Activated T-cell treated with anti-CD3 and anti-CD28 coated beads, Interleukin-2, amount 50 U/mL, for 72 hours (primary cell): ENCODE data around the gene SLC26A8. TPM values are rescaled to one million over a fixed set of nuclear protein-coding genes. Genes with fewer than 3 reads are reported as not detected.

Experiments
- ATAC-seq, 2 donors: fragments of 150-1000 bp; cut with Tn5 transposase; replicated peaks in 1 of 2; 2 replicates each; pipeline ENCODE4 v1.10.0; 2021; ENCODE audit warnings: moderate library complexity in 2 of 2, mild to moderate bottlenecking in 1 of 2
- DNase-seq, 2 donors: peaks; one replicate each; pipeline ENCODE4 v3.0.0; 2021 to 2022; ENCODE audit warnings: mixed read lengths in 1 of 2
- H3K27ac Mint-ChIP-seq: one replicate; pipeline ENCODE4 v1.8.0; 2022; ENCODE audit warnings: mild to moderate bottlenecking, moderate library complexity, mixed read lengths
- H3K27me3 Mint-ChIP-seq: one replicate; pipeline ENCODE4 v1.8.0; 2022; ENCODE audit warnings: low read depth, mixed read lengths
- H3K36me3 Mint-ChIP-seq, 2 donors: one replicate each; pipeline ENCODE4 v1.8.0; 2022; ENCODE audit warnings: mixed read lengths in 2 of 2, mild to moderate bottlenecking in 1 of 2; ENCODE audit not compliant: insufficient read depth in 2 of 2
- H3K4me1 Mint-ChIP-seq: one replicate; pipeline ENCODE4 v1.8.0; 2022; ENCODE audit warnings: low read depth, mixed read lengths
- H3K4me3 Mint-ChIP-seq, 2 donors: one replicate each; pipeline ENCODE4 v1.8.0; 2022; ENCODE audit warnings: mild to moderate bottlenecking in 2 of 2, mixed read lengths in 2 of 2, moderate library complexity in 2 of 2
- H3K9me3 Mint-ChIP-seq, 2 donors: one replicate each; pipeline ENCODE4 v1.8.0; 2022; ENCODE audit warnings: mixed read lengths in 2 of 2
- total RNA-seq, 2 donors: library from RNA; stranded (reverse); gene quantifications; one replicate each; pipeline ENCODE4 v1.2.3, GENCODE V29; 2022

The SLC26A8 gene
- under 1 TPM in 1 of 2 donors, not detected in 1; 0.44 TPM for total RNA-seq

DNA sequence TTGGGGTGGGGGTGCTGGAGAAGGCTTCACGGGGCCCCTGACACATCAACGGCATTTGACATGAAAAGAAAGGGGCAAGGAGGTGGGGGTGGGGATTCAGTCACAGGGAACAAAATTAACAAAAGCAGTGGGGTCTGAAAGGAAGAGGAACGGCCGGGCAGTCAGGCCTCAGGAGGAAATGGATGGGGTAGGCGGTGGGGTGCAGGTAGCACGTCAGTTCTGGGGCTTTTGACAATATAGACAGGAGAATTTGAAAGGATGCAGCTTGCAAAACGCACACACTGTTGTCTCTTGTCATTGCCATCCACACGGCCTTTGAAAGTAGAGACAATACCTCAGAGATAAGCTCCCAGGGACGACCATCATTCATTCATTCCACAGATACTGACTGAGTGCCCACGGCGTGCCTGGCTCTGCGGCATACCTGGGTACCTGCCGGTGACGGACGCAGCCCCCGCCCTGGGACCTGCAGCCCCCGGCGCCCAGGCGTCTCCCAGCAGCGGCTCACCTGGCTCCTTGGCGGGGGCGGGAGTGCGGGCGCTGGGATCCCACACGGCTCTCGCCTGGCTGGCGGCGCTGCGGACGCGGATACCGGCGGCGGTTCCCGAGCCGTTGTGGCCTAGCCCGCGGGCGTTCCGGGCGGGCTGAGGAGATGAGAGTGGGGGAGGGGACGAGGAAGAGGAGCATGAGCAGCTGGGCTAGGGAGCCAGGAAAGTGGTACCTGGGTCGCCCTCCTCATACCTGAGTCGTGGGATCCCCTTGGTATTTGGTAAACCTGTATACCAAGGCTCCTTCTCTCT is at the start of gene SLC26A8:
Gene SLC26A8, minus strand, starts transcription at position 646 of the 800 bp plus-strand sequence. CDS start 4,934 bp downstream, outside the sequence.
- Mint-ChIP-seq H3K9me3 (no peaks in the 10 kb centered on the region), H3K36me3 (peaks cover 3 to 5% of the 10 kb centered on the region in 2 donors), H3K4me3 (peak within 1 kb of the TSS in 1 of 2 donors; percentile 60), H3K27ac (no peak within 1 kb of the TSS), H3K27me3 (peaks cover 24% of the 10 kb centered on the region), H3K4me1 (peaks cover 15% of the 10 kb centered on the region)
- ATAC-seq = no peak
- DNase-seq = no peak

DNA sequence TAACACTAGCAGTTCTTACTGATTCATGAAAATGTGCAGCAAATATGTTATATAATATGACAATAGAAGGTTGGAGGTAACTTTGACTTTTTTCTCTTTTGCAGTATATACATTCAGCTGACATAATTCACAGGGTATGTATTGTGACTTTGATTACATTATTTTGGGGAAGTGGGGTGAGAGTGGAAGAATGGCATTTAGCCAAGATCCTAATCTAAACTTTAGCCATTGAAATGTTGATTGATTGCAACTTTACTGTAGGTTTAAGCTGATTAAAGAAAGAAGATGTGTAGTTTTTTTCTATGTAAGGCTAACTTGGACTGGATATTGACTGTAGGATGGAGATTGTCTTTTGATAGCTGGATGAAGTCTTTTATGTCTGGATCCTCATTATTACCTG is 49.1 kb upstream of the SLC26A8 start:
- DNase-seq (no peak), ATAC-seq (no peak)
- Mint-ChIP-seq H3K4me1 (peaks cover 8% of the 10 kb centered on the region), H3K27ac (no peak overlapping the region), H3K27me3 (no peaks in the 10 kb centered on the region), H3K4me3 (no peak overlapping the region), H3K9me3 (no peaks in the 10 kb centered on the region), H3K36me3 (peaks cover 3 to 8% of the 10 kb centered on the region in 2 donors)

DNA sequence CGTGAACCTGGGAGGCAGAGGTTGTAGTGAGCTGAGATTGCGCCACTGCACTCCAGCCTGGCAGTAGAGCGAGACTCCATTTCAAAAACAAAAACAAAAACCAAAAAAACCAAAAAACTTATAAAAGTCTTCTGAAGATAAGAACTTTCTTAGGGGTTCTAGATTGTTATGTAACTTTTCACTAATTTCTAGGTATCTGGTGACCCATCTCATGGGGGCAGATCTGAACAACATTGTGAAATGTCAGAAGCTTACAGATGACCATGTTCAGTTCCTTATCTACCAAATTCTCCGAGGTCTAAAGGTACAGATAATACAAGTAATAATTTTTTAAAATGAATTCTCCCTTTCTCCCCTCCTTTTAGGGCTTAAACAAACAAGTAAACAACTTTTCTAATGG is 48.2 kb upstream of the SLC26A8 start:
- H3K27ac Mint-ChIP-seq = peak overlapping the region; percentile 33
- ATAC-seq (no peak), DNase-seq (no peak)
- H3K9me3 Mint-ChIP-seq = no peaks in the 10 kb centered on the region
- H3K36me3 Mint-ChIP-seq = peaks cover 3 to 6% of the 10 kb centered on the region in 2 donors
- peaks cover 17% of the 10 kb centered on the region for H3K4me1 Mint-ChIP-seq
- H3K4me3 Mint-ChIP-seq = no peak overlapping the region
- no peaks in the 10 kb centered on the region for H3K27me3 Mint-ChIP-seq

DNA sequence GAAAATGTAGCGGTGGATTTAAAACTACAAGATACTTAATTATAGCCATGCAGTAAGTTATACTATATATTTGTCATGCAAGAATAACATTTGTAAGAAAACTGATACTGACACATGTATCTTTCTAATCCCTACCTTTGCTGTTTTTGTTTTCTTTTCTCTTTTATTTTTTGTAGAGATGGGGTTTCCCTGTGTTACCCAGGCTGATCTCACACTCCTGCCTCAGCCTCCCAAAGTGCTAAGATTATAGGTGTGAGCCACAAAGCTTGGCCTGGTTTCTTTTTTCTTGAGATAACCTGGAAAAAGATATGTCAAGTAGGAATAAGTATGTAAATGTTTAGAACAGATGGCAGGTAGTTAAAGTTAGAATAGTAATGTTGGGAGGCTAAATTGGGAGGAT is 47.3 kb upstream of the SLC26A8 start:
- Mint-ChIP-seq H3K4me3 (no peak overlapping the region), H3K4me1 (peaks cover 25% of the 10 kb centered on the region), H3K36me3 (peaks cover 3 to 6% of the 10 kb centered on the region in 2 donors), H3K27me3 (no peaks in the 10 kb centered on the region), H3K27ac (peak overlapping the region; percentile 58), H3K9me3 (no peaks in the 10 kb centered on the region)
- no peak for DNase-seq
- ATAC-seq = no peak

DNA sequence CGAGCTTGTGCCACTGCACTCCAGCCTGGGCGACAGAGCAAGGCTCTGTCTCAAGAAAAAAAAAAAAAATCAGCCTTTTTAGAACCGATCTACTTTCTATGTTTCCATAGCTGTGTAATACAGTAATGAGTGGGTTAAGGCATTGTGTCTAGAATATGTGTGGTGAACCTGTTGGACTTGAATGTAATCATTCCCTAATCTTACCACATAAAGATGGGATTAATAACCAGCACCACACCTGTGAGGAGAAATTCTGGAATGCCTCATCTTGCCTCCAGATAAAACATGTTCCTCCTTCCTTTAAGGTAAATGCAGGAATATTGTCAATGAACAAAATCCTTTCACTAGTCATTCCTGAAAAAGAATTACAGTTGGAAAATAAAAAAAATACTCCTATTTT is 46.8 kb upstream of the SLC26A8 start:
- Mint-ChIP-seq H3K27me3 (no peaks in the 10 kb centered on the region), H3K27ac (no peak overlapping the region), H3K4me1 (peaks cover 29% of the 10 kb centered on the region), H3K9me3 (no peaks in the 10 kb centered on the region), H3K4me3 (no peak overlapping the region), H3K36me3 (peaks cover 3 to 6% of the 10 kb centered on the region in 2 donors)
- ATAC-seq (no peak), DNase-seq (no peak)

DNA sequence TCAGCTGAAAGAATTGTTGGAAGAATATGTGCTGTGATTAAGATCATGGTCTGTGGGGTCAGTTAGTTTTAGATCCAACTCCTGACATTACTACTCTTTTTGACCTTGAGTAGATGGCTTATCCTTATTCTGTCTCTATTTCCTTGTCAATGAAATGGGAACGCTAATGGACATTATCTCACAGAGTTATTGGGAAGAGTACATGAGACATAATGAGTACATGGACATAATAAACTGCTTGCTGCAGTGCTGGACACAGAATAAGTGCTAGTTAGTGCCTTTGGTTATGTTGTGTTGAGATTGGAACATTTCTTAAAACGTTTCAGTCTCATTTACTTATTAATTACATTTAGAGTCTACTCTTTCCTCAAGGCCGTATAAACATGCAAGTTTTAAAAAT is 45.8 kb upstream of the SLC26A8 start:
- no peaks in the 10 kb centered on the region for H3K27me3 Mint-ChIP-seq
- no peak overlapping the region for H3K27ac Mint-ChIP-seq
- ATAC-seq (no peak), DNase-seq (no peak)
- H3K4me1 Mint-ChIP-seq = peaks cover 31% of the 10 kb centered on the region
- peaks cover 3% of the 10 kb centered on the region in 2 donors for H3K36me3 Mint-ChIP-seq
- H3K9me3 Mint-ChIP-seq = no peaks in the 10 kb centered on the region
- no peak overlapping the region for H3K4me3 Mint-ChIP-seq

- Mint-ChIP-seq H3K27ac (no peak overlapping the region), H3K9me3 (no peaks in the 10 kb centered on the region), H3K27me3 (no peaks in the 10 kb centered on the region), H3K4me1 (peaks cover 38% of the 10 kb centered on the region), H3K36me3 (peaks cover 2 to 3% of the 10 kb centered on the region in 2 donors), H3K4me3 (no peak overlapping the region)
- no peak for ATAC-seq
- DNase-seq = no peak
Measured at GRCh38 chr6:36069573-36069972, 45.1 kb upstream of the SLC26A8 start.

GRCh38 chr6:36068586-36068985 is 44.1 kb upstream of the SLC26A8 start:
- Mint-ChIP-seq H3K36me3 (peaks cover 1 to 3% of the 10 kb centered on the region in 2 donors), H3K9me3 (no peaks in the 10 kb centered on the region), H3K27ac (no peak overlapping the region), H3K4me1 (peaks cover 42% of the 10 kb centered on the region), H3K27me3 (no peaks in the 10 kb centered on the region), H3K4me3 (no peak overlapping the region)
- ATAC-seq (no peak), DNase-seq (no peak)

- Mint-ChIP-seq H3K4me1 (peaks cover 42% of the 10 kb centered on the region), H3K27ac (peak overlapping the region; percentile 73), H3K4me3 (no peak overlapping the region), H3K27me3 (no peaks in the 10 kb centered on the region), H3K9me3 (no peaks in the 10 kb centered on the region), H3K36me3 (peaks cover 0 to 4% of the 10 kb centered on the region in 2 donors)
- ATAC-seq = no peak
- DNase-seq = no peak
Measured at GRCh38 chr6:36068012-36068392, 43.6 kb upstream of the SLC26A8 start.

DNA sequence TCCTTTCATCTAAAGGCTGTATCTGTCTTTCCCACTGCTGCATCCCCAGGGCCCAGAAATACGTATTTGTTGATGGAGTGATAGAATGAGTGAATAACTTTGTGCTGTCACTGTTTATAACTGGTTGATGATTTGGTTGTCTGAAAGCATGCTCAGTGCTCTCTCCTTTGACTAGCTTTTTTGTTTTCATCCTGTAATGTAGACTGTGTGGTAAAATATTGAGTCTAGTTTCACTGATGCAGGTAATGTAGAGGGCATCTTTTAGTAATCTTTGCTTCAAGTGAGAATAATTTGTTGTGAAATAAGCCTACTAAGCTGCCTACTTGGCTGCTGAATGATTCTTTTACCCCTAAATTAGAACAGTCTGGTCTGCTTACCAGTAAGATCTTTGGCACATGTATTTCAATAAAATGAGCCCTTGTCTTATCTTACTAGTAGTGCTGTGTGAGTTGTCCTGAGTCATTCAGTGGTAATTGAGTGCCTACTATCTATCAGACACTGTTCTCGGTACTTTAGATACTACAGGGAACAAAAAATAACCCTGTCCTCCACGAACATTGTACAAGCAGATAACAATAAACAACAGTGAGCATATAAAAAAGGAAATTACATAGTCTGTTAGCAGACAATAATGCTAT is 43.1 kb upstream of the SLC26A8 start:
- ATAC-seq = peak; percentile 59 to 89
- DNase-seq = no peak
- no peaks in the 10 kb centered on the region for H3K27me3 Mint-ChIP-seq
- H3K9me3 Mint-ChIP-seq = no peaks in the 10 kb centered on the region
- H3K36me3 Mint-ChIP-seq = peaks cover 0 to 4% of the 10 kb centered on the region in 2 donors
- H3K27ac Mint-ChIP-seq = peak overlapping the region; percentile 73
- no peak overlapping the region for H3K4me3 Mint-ChIP-seq
- peaks cover 42% of the 10 kb centered on the region for H3K4me1 Mint-ChIP-seq

DNA sequence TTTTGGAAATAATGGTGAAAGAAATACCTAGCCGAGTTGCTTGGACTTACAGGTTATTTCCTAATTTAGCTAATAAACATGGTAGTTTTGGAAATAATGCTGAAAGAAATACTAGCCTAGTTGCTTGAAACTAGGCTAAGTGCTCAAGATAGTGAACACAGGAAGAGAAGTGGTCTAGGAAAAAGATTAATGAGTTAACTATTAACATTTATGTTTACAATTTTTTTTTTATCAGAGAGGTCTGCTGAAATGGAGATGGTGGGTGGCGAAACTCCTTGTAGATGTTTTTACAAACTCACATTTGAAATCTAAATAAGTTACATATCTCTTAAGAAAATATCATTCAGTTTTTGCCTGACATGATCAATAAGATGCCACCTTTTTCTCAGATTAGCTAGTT is 42.4 kb upstream of the SLC26A8 start:
- DNase-seq (no peak), ATAC-seq (no peak)
- Mint-ChIP-seq H3K9me3 (no peaks in the 10 kb centered on the region), H3K27me3 (no peaks in the 10 kb centered on the region), H3K27ac (peak overlapping the region; percentile 83), H3K4me3 (no peak overlapping the region), H3K4me1 (peaks cover 42% of the 10 kb centered on the region), H3K36me3 (peaks cover 0 to 4% of the 10 kb centered on the region in 2 donors)

DNA sequence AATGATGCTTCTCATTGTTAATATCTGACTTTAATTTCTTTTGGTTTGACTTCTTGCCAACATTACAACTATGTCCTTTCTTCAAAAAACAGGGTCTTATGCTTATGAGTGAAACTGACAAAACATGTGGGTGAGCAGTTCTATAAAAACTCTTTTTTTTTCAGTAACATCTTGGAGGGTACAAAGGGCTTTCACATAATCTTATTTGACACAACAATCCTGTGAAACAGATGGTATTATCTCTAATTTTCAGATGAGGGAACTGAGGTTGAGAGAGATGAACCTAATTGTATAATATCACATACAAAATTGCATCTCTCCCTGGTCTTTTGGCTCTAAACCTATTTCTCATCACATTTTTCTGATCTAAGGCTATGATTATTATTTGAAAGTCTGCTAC is 41.5 kb upstream of the SLC26A8 start:
- Mint-ChIP-seq H3K27me3 (no peaks in the 10 kb centered on the region), H3K9me3 (no peaks in the 10 kb centered on the region), H3K4me3 (no peak overlapping the region), H3K4me1 (peaks cover 42% of the 10 kb centered on the region), H3K27ac (peak overlapping the region; percentile 83), H3K36me3 (peaks cover 0 to 5% of the 10 kb centered on the region in 2 donors)
- DNase-seq (no peak), ATAC-seq (no peak)

DNA sequence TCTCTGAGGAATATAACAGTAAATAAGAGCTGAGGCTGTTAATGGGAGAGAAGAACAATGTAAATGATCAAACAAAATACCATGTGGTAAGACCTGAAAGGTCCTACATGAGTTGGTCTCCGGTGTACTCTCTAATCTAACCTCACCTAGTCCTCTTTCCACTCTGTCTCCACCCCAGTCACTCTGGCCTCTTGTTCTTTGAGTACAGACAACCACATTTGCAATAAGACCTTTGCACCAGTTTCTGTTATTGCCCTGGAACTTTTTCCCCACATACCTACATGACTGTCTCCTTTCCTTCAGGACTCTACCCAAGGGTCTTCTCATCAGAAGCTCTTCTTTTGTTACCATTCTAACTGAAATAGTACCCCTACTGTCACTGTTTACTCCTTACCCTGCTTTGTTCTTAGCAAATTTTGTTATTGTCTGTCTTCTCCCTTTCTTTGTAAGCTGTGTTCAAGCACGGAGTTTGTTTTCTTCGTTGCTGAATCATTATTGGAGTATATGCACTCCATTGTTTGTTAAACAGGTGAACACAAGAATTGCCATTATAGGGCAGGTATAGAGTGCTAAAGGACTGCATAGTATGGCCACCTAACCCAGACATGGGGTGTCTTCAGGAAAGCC is 40.4 kb upstream of the SLC26A8 start:
- peaks cover 42% of the 10 kb centered on the region for H3K4me1 Mint-ChIP-seq

More for the DNA sequence above, 40.4 kb upstream of the SLC26A8 start:
- no peak overlapping the region for H3K27ac Mint-ChIP-seq
- H3K36me3 Mint-ChIP-seq = peaks cover 0 to 10% of the 10 kb centered on the region in 2 donors
- no peaks in the 10 kb centered on the region for H3K27me3 Mint-ChIP-seq
- no peaks in the 10 kb centered on the region for H3K9me3 Mint-ChIP-seq
- ATAC-seq = peak in 1 of 2 donors; percentile 27
- no peak for DNase-seq
- no peak overlapping the region for H3K4me3 Mint-ChIP-seq
